ENCODE measurements around the gene ARID4B.

GRCh38 chr1:235304549-235305451 is 23.2 kb downstream of the ARID4B start:
- TF ChIP-seq CTCF (IDR thresholded peaks at IDR 0.05) (no peak), POLR2A (IDR thresholded peaks at IDR 0.05) (no peak), EP300 (IDR thresholded peaks at IDR 0.05) (no peak)
